ENCODE measurements around the gene GRAMD1A. TPM values are rescaled to one million over a fixed set of nuclear protein-coding genes. Genes with fewer than 3 reads are reported as not detected.
"Not testable (repeated sequence)": the region's sequence is repeated elsewhere in the genome, so short reads cannot be mapped to it uniquely, and the experiment has no call there.

The GRAMD1A gene
- total RNA-seq, 1 donor from 2014 or later: 19.8 TPM

- DNase-seq: no peak
These were observed 20.1 kb upstream of the GRAMD1A start for GRCh38 chr19:34979819-34980640.

GRCh38 chr19:34982275-34982674, 17.8 kb upstream of the GRAMD1A start:
- DNase-seq: no peak

- DNase-seq: no peak
These were observed 16.3 kb upstream of the GRAMD1A start for GRCh38 chr19:34983786-34984185.

- DNase-seq: no peak
These were observed 15.8 kb upstream of the GRAMD1A start for GRCh38 chr19:34984287-34984686.

- peak; percentile 50 for DNase-seq
These were observed 14.7 kb upstream of the GRAMD1A start for GRCh38 chr19:34985249-34986022.

- no peak for DNase-seq
These were observed 12.0 kb upstream of the GRAMD1A start for GRCh38 chr19:34988119-34988518.

- DNase-seq: no peak
These were observed 10.8 kb upstream of the GRAMD1A start for GRCh38 chr19:34989298-34989697.

GRCh38 chr19:34990578-34991192, 9.4 kb upstream of the GRAMD1A start:
- DNase-seq: no peak

- DNase-seq: no peak
These were observed 8.4 kb upstream of the GRAMD1A start for GRCh38 chr19:34991542-34992333.

GRCh38 chr19:34992582-34992981, 7.5 kb upstream of the GRAMD1A start:
- DNase-seq: not testable (repeated sequence)

GRCh38 chr19:34994286-34994642, 5.9 kb upstream of the GRAMD1A start:
- no peak for DNase-seq

- no peak for DNase-seq
These were observed 5.2 kb upstream of the GRAMD1A start for GRCh38 chr19:34994643-34995541.

GRCh38 chr19:34995551-34995950, 4.6 kb upstream of the GRAMD1A start:
- no peak for DNase-seq

GRCh38 chr19:34997071-34997617, 3.0 kb upstream of the GRAMD1A start:
- DNase-seq: no peak

GRCh38 chr19:34998224-34998623, 1.9 kb upstream of the GRAMD1A start:
- not testable (repeated sequence) for DNase-seq

- DNase-seq: no peak
These were observed 1.2 kb upstream of the GRAMD1A start for GRCh38 chr19:34998777-34999497.

- no peak for DNase-seq
These were observed 169 bp downstream of the GRAMD1A start for GRCh38 chr19:35000338-35000646.

- peak; percentile 66 for DNase-seq
These were observed 751 bp downstream of the GRAMD1A start for GRCh38 chr19:35000647-35001501.

- no peak for DNase-seq
These were observed 2.0 kb downstream of the GRAMD1A start for GRCh38 chr19:35002037-35002535.
